DMS153 treated with DMSO at 0.1 percent for 48 hours (cell line): ENCODE results near the gene GPR78.
A peak's percentile ranks its signal among the peaks of the same experiment; 100 is the strongest.

ENCODE experiments used
- DNase-seq: peaks from one replicate; lab custom pipeline; 2025; ENCODE audit not compliant: unreplicated experiment; lab: John Stamatoyannopoulos, UW

GPR78 gene, protein sequence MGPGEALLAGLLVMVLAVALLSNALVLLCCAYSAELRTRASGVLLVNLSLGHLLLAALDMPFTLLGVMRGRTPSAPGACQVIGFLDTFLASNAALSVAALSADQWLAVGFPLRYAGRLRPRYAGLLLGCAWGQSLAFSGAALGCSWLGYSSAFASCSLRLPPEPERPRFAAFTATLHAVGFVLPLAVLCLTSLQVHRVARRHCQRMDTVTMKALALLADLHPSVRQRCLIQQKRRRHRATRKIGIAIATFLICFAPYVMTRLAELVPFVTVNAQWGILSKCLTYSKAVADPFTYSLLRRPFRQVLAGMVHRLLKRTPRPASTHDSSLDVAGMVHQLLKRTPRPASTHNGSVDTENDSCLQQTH

DNA sequence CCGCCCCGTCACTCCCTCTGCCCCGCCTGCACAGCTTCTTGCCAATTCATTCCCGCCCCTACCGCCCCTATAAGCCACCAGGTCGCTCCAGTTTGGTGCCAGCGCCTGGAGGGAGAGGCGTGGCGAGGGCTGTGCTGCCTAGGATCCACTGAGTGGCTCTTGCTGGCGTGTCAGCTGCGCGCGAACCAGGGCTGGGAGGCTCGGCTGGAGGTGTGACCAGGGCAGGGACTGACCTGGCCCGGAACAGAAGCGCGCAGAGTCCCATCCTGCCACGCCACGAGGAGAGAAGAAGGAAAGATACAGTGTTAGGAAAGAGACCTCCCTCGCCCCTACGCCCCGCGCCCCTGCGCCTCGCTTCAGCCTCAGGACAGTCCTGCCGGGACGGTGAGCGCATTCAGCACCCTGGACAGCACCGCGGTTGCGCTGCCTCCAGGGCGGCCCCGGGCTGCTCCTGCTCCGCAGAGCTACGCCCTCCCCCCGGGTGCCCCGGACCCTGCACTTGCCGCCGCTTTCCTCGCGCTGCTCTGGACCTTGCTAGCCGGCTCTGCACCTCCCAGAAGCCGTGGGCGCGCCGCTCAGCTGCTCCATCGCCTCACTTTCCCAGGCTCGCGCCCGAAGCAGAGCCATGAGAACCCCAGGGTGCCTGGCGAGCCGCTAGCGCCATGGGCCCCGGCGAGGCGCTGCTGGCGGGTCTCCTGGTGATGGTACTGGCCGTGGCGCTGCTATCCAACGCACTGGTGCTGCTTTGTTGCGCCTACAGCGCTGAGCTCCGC, at the start of gene GPR78:
Gene GPR78, plus strand, starts transcription at position 72 of the 773 bp plus-strand sequence. Its CDS starts 591 bp downstream, at position 663.
- no peak for DNase-seq

DNA sequence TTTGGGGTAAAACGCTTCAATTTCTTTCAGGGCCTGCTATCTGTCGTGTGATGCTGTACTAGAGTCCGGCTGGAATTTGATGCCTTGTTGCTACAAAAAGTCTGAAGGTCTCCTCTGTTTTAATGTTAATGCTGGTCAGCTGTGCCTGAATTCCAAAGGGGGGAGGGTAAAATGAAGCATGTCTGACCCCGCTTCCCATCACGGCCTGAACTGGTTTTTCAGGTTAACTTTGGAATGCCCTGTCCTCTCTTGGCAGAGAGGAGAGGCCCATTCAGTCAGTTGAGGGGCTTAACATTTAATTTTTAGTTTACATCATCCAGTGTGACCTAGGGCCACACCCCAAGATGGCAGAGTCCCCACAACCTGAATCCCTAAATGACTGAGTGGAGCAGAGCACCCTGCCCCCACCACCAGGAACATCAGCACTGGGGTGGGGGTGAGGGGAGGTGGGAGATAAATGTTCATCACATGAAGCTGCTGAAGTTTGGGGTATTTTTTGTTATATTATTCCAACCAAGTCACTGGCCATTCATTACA, 47.9 kb upstream of the GPR78 start:
- no peak for DNase-seq

DNA sequence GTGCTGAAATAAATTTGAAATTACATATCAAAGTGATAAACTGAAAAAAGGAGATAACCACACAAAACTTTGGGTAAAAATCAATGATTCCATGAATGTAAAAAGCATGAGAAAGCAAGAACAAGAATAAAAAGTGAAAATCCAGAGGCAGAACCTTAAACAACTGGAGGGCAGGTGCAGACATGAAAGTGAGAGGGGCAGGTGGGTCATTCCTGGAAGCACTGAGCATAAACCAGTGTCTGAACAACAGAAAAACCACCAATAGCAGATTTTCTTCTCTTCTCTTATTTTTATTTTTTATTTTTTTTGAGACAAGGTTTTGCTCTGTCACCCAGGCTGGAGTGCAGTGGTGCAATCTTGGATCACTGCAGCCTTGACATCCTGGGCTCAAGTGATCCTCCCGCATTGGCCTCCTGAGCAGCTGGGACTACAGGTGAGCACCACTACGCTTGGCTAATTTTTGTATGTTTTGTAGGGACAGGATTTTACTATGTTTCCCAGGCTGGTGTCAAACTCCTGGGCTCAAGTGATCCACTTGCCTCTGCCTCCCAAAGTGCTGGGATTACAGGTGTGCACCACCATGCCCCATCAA, 46.8 kb upstream of the GPR78 start:
- DNase-seq: no peak

DNA sequence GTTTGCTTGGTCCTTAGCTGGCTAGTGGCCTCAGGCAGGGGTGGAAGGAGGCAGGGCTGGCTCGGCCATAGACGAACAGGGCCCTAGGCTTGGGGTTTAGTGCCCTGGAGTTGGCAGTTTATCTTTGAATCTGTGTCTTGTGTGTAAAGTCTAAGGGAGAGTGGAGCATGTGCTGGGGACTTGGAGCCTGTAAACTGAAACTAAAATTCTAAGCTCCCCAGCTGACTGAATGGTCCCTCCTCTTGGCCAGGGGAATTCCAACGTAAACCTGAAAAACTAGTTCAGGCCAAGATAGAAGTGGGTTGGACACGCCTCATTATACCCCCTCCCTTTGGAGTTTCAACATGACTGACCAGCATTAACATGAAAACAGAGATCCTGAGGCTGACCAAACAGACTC, 46.1 kb upstream of the GPR78 start:
- no peak for DNase-seq

DNA sequence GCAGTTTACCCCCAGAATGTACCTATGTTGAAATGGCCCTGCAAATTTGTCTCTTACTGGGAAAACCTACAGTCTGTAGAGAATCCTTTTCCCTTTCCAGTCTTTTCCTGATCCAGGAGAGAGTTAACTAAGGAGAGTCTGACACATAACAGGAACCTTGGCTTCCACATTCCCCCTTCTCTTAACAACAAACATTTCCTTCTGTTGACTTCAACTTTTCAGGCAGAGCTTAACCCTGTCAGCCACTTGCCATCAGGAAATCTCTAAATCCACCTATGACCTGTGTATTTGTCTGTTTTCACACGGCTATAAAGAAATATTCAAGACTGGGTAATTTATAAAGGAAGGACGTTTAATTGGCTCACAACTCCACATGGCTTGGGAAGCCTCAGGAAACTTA, 45.6 kb upstream of the GPR78 start:
- no peak for DNase-seq

DNA sequence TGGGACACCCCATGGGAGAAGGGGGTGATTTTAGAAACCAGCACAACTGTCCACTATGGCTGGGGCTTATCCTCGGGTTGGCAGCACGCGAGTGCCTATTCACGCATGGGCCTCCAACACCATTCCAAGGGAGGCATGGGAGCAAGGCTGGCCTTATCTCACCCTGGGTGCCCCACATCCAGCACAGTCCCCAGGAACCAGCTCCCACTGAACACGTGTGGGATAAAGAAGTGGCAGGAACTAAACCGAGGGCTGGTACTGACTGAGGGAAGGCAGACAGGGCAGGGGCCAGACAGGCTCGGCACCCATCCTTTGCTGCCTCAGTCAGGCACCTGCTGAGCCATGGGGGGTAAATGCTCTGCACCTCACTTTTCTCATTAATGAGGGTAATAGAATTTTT, 43.7 kb upstream of the GPR78 start:
- DNase-seq: no peak

DNA sequence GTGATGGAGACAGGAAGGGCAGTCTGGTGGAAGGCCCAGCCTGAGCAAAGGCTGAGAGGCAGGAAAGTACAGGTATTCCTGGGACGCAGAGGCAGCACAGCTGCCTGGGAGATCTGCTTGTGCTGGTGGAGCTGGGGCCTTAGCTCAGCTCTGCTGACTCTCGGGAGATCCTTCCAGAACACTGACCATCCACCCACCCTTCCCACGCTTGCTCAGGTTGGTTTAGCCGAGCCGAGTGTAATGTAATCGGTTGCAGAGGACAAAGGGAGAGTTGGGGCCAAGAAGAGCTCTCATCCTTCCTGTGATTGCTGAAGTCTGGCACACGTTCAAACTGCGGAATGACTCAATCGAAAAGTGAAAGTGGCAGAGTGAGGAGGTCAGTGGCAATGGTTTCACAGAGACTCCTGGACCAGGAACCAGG, 43.1 kb upstream of the GPR78 start:
- DNase-seq: peak; percentile 0

DNA sequence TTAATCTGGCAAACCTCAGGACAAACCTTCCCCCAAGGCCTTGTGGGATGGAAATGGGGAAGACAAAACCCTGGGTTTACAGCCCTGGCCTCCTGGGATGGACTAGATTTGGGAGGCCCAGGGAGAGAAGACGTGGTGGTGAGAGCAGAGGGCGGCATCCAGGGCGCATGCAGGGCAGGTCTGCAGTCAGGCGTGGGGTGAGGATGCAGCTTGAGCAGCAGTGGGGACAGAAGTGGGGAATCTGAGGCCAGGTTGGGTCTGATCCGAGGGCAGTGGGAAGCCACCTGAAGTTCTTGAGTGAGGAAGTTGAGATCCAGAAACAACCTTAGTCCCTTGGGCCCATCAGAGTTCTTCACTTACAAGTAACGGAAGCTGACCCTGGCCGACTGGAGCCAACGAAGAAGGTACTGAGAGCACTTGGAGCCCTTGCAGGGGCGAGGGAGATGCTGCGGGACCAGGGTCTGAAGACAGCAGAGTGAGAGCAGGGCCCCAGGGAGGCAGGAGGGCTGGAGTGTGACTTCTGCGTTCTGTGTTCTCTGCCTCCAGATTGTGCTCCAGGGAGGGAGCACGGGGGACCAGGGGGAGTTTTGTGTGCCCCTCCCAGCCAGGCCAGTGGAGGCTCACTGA, 42.0 kb upstream of the GPR78 start:
- DNase-seq: no peak

DNA sequence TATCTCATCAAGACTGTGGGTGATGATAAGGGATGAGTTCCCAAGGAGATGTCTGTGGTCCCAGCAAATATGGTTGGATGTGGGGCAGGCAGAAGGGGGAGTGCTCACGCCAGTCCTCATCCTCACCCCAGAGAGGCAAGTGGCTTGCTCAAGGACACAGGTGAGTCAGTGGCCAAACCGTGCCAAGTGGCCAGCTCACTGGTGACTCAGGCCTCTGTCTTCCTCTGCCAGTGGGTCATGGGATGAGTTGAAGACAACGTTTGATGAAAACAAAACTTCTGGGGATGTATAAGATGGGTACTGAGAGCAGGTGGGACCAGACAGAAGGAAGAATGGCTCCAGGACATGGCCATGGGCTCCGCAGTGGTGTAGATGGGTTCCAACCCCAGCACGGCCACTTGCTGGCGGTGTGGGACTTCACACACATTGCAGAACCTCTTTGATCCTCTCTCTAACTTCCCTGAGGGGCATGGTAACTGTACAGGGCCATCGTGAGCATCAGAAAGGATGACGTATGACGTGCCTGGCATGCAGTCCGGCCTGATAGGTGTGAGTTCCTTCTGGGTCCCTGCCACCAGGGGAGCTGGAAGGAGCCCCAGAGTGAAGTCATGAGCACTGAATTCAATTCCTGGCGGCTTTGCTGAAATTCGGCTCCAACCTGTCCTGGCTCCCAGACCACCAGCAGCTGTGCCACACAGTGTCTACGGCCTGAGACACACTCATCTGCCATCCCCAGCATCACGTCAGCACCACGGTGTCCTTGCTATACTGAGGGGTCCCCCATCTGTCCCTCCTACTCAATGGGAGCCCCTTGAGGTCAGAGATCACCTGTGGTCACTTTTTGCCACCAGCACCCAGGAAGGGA, 41.3 kb upstream of the GPR78 start:
- DNase-seq: no peak

DNA sequence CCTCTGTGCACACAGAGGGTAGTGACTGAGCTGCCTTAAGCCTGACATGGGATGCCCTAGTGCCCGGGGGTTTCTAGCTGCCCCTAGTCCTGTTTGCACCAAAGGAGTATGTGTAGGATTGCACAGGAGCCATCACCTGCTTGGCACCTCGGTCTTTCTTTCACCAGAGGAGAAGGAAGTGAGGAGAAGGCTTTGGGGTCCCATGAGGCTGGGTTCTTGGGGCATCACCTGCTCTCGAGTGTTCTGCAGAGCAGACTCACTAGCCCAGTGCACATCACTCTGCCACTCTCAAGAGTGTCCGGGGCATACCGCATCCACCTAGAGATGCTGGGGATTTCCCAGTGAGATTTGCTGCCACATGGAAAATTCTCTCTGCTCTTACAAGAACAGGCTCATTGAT, 40.5 kb upstream of the GPR78 start:
- DNase-seq: no peak

DNA sequence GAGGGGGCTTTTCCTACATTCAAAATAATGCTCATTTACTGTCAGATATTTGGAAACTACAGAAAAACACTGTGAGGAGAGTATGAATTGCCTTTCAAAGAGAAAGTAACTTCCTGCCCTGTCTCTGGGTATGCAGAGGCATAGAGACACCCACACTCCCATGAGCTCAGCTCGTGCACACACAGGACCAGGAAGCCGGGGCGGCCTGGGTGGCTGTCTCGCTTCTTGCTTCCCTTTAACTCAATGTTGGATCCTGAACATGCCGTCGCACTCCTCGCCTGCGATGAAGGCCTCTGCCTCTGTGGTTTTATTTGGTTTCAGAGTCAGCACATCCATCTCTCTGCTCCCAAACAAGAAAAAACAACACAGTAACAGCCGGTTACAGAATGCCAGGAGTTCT, 40.1 kb upstream of the GPR78 start:
- DNase-seq: no peak

DNA sequence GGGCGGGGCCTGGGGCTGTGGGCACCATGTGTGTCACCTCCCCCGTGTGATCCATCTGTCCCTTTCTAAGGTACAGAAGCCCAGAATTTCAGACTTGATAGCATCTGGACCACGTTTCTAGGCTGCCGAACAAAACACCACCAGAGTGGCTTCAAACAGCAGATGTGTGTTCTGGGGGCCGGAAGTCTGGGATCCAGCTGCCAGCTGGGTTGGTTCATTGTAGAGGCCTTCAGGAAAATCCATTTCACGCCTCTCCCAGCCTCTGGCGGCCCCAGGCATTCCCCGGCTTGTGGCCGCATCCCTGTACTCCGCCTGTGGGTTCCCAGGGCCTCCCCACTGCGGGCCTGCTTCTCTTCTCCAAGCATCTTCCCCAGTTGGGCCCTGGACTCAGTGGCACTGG, 39.6 kb upstream of the GPR78 start:
- DNase-seq: no peak

DNA sequence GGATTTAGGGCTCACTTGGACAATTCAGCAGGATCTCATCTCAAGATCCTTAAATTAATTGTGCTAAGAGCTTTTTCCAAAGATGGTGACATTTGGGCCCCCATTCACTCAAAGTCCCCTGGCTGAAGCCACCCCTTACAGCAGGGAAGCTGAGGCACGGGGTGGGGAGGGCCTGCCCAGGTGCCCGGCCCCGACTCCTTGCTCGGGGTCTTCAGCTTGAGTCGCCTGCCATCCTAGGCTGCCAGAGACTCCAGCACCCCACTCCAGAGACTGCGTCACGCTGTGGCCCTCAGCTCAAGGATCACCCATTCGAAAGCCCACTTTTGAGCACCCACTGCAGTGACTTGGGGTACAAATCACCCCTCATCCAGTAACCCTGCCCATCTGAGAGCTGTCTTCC, 39.2 kb upstream of the GPR78 start:
- DNase-seq: no peak

DNA sequence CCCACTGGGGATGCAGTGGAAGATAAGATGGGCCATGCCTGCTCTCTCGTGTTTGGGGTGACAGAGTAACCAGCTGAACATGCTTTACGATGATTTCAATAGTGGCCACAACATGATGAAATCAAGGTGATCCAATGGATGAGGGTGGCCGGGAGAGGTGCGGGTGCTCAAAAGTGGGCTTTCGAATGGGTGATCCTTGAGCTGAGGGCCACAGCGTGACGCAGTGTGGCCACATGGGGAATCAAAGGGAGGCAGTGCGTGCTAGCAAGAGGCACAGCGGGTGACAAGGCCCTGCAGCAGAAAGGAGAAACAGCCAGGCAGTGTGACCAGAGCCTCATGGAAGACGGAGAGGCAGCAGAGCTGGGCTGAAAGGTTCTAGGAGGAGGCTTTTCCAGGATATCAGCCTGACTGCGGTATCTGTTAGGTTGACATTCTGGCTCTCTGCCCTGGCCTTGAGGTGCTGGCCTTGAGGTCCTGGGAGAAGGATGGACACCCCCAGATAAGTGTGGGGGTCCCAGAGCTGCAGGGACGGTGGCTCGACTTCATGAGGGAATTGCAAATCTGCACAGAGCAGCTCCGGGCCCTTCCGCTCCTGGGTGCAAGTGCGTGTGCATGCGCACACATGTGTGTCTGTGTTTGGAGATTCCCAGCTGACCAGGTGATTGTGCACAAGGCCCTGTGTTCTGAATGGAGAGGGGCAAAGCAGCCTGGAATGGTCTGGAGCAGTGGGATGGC, 38.0 kb upstream of the GPR78 start:
- DNase-seq: no peak

DNA sequence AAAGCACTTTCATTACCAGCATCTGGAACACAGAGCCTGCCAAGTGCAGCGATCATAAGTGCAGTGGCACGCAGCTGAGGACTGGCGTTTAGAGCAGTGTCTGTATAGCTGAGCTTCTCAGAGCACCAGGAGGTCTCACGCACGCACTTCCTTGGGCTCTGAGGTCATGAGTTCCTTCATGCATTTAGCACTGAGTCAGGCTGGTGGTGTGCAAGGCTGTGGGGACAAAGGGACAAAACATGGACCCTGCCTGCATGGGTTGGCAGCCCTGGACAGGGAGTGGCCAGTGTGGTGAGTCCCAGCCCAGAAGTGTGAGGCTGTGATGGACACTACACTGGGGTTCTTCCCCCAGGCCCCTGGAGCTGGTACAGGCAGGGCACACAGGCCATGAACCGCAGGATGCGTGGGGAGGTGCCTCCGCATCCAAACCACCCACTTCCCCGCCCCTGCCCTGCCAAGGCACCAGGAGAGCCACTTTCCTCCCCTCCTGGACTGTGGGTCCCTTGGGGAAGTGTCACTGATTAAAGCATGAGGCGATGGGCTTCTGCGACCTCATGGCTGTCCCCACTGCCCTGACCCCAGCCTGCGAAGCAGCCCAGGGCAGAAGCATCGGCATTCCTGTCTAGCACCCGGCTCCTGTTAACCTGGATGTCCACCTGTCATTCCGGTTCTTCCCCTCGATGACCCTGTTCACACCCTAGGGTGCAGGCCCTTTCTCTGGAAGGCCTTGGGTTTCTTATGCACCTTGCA, 37.2 kb upstream of the GPR78 start:
- DNase-seq: no peak

DNA sequence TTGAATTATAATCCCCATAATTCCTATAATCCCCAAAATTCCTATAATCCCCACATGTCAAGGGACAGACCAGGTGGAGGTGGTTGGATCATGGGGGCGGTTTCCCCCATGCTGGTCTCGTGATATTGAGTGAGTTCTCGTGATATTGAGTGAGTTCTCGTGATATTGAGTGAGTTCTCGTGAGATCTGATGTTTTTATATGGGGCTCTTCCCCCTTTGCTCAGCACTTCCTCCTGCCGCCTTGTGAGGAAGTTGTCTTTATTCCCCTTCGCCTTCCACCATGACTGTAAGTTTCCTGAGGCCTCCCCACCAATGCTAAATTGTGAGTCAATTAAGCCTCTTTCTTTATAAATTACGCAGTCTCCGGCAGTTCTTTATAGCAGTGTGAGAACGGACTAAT, 36.6 kb upstream of the GPR78 start:
- no peak for DNase-seq

DNA sequence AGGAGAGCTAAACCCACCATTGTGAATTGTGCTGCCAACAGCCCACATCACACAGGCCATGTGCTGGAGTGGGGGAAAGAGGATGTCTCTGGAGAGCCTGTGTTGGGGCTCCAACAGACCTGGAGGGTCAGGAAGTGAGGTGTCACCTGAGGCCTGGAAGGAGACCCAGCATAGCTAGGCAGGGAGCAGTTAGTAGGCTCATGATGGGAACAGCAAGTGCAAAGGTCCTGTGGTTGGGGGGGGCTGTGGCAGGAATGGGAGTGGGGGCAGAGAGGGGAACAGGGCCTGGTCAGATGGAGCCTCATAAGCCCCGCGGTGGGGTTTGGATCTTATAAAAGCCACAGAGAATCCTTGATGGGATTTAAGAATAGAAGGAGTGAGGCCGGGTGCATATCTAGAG, 35.9 kb upstream of the GPR78 start:
- DNase-seq: no peak

DNA sequence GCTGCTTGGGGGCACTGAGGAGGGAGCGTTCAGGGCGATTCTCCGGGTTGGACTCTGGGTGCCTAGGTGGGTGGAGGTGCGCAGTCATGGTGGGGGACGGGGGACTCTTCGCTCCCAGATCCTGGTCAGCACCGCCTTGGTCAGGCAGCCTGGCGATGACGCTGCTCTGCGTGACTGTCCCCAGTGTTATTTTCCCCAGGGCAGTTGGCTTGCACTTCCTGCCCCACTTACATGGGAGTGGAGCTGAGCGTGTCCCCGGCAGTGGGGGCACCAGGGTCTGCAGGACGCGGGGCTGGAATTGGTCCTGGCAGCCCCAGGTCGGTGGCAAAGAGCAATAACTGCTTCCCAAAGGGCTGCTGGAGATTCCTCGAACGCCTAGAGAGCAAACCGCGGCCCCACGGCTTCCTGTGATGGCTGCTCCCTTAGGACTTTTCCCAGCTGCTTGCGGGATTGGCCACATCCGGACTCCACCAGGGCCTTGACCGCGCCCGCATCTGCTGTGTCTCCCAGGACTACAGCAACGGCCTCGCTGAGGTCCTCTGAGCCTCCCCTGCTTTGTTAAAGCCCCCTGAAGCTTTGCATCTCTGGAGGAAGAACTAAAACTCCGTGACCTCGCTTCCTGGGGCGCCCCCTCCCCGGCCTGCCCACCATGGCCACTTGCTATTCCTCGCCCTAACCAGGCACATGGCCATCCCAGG, 35.3 kb upstream of the GPR78 start:
- DNase-seq: no peak

DNA sequence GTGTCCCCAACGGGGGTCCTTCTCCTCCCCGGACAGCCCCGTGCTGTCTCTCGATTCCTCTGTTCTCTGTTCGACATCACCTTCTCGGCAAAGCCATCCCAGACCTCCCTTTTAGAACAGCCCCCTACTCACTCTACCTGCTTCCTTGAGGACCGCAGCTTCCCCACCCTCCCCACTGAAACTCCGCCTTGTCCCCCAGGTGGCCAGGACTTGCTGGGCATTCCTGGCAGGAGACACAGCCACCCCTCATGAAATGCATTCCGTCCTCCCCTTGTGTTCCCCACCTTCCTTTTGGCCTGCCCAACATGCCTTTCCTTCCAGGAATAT, 34.8 kb upstream of the GPR78 start:
- no peak for DNase-seq
